Peyer's patch (tissue), 4 donors: ENCODE results near the gene MAPK6.

Experiments used
- POLR2A ChIP-seq, 2 donors: fragments of 450-650 bp; IDR thresholded peaks; one replicate each; pipeline ENCODE4 v1.5.1; 2017; ENCODE audit warnings: antibody characterized with exemption in 2 of 2, mild to moderate bottlenecking in 2 of 2, moderate library complexity in 2 of 2
- TF ChIP-seq, protein P1 (sequence below), 6 experiments: fragments of 450-650 bp in 4 of 6; fragments of 200-600 bp in 2 of 6; sonication (generic) in 1 of 6; IDR thresholded peaks; one replicate each; pipeline ENCODE4 v1.5.1; 2017 to 2019; ENCODE audit warnings: antibody characterized with exemption in 6 of 6, mild to moderate bottlenecking in 3 of 6, moderate library complexity in 1 of 6

DNA sequence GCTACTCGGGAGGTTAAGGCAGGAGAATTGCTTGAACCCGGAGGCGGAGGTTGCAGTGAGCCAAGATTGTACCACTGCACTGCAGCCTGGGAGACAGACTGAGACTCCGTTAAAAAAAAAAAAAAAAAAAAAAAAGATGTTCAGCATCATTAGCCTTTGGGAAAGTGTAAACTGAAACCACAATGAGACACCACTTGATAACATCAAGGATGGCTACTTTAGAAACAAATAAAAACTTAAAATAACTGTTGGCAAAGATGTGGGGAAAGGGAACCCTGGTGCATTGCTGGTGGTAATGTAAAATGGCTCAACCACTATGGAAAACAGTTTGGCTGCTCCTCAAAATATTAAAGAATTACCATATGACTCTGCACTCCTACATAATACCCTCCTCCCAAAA lies 49.3 kb upstream of the MAPK6 start:
- TF ChIP-seq, protein P1, sequence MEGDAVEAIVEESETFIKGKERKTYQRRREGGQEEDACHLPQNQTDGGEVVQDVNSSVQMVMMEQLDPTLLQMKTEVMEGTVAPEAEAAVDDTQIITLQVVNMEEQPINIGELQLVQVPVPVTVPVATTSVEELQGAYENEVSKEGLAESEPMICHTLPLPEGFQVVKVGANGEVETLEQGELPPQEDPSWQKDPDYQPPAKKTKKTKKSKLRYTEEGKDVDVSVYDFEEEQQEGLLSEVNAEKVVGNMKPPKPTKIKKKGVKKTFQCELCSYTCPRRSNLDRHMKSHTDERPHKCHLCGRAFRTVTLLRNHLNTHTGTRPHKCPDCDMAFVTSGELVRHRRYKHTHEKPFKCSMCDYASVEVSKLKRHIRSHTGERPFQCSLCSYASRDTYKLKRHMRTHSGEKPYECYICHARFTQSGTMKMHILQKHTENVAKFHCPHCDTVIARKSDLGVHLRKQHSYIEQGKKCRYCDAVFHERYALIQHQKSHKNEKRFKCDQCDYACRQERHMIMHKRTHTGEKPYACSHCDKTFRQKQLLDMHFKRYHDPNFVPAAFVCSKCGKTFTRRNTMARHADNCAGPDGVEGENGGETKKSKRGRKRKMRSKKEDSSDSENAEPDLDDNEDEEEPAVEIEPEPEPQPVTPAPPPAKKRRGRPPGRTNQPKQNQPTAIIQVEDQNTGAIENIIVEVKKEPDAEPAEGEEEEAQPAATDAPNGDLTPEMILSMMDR (IDR thresholded peaks at IDR 0.05), result no peak
- no peak for TF ChIP-seq POLR2A (IDR thresholded peaks at IDR 0.05)
